Right hindlimb (tissue), 1 donor: ENCODE data around the gene KCTD2.
A peak's percentile ranks its signal among the peaks of the same experiment; 100 is the strongest.

Source experiments
- DNase-seq: peaks from one replicate; pipeline ENCODE4 v3.0.0-alpha.2; 2018

KCTD2 gene

GRCh38 chr17:75078284-75079022 lies 31.4 kb downstream of the KCTD2 start:
- DNase-seq, result no peak

GRCh38 chr17:75079023-75079373 lies 32.0 kb downstream of the KCTD2 start:
- DNase-seq, result no peak

GRCh38 chr17:75081611-75082540 lies 34.9 kb downstream of the KCTD2 start:
- no peak for DNase-seq

GRCh38 chr17:75082683-75083082 lies 35.7 kb downstream of the KCTD2 start:
- no peak for DNase-seq

GRCh38 chr17:75084039-75084660 lies 37.1 kb downstream of the KCTD2 start:
- no peak for DNase-seq

- no peak for DNase-seq
These were observed 39.6 kb downstream of the KCTD2 start for GRCh38 chr17:75086496-75087181.

- DNase-seq, result no peak
These were observed 40.1 kb downstream of the KCTD2 start for GRCh38 chr17:75087182-75087557.

GRCh38 chr17:75087558-75088453 lies 40.8 kb downstream of the KCTD2 start, which contains the start of gene SLC16A5:
TSS of gene SLC16A5 (plus strand) at chr17:75087954. CDS start at chr17:75093637, 5,683 bp downstream.
- peak; percentile 92 for DNase-seq

GRCh38 chr17:75088465-75089417 lies 41.7 kb downstream of the KCTD2 start:
- DNase-seq, result no peak

GRCh38 chr17:75090871-75091854 lies 44.1 kb downstream of the KCTD2 start:
- peak; percentile 27 for DNase-seq

GRCh38 chr17:75091855-75092327 lies 44.9 kb downstream of the KCTD2 start:
- DNase-seq, result no peak

- DNase-seq, result no peak
These were observed 46.6 kb downstream of the KCTD2 start for GRCh38 chr17:75093548-75094158.

GRCh38 chr17:75094871-75095399 lies 47.9 kb downstream of the KCTD2 start:
- DNase-seq, result no peak

- DNase-seq, result peak; percentile 66
These were observed 49.1 kb downstream of the KCTD2 start for GRCh38 chr17:75096082-75096625.

GRCh38 chr17:75097865-75098264 lies 50.8 kb downstream of the KCTD2 start:
- DNase-seq, result no peak

- DNase-seq, result no peak
These were observed 51.8 kb downstream of the KCTD2 start for GRCh38 chr17:75098861-75099260.

GRCh38 chr17:75099881-75100595 lies 53.0 kb downstream of the KCTD2 start:
- DNase-seq, result no peak
